Upper lobe of left lung (tissue), 4 donors: Measurements from ENCODE around the gene PTEN.

Source experiments
- CTCF ChIP-seq, 6 experiments: fragments of 450-650 bp in 4 of 6; fragments of 200-600 bp in 2 of 6; sonication (generic) in 2 of 6; IDR thresholded peaks; one replicate each; pipeline ENCODE4 v1.5.1; 2016 to 2019; ENCODE audit warnings: antibody characterized with exemption in 6 of 6
- POLR2A ChIP-seq, 4 donors: fragments of 450-650 bp; IDR thresholded peaks; one replicate each; pipeline ENCODE4 v1.5.1; 2016 to 2017; ENCODE audit warnings: antibody characterized with exemption in 4 of 4, mild to moderate bottlenecking in 2 of 4
- POLR2AphosphoS5 ChIP-seq, 2 donors: sonication (generic); formaldehyde crosslinking; IDR thresholded peaks; one replicate each; pipeline ENCODE4 v1.5.1; 2017; ENCODE audit warnings: antibody characterized with exemption in 2 of 2

GRCh38 chr10:87942884-87943527, 79.6 kb downstream of the PTEN start:
- no peak for TF ChIP-seq POLR2AphosphoS5 (IDR thresholded peaks at IDR 0.05)
- no peak for TF ChIP-seq CTCF (IDR thresholded peaks at IDR 0.05)
- no peak for TF ChIP-seq POLR2A (IDR thresholded peaks at IDR 0.05)
